GM12878 (cell line): ENCODE measurements around the gene TFAP2B. TPM values are rescaled to one million over a fixed set of nuclear protein-coding genes. Genes with fewer than 3 reads are reported as not detected.

Experiments
- ATAC-seq: fragments of 200-7000 bp; cut with Tn5 transposase; 3 replicates; pipeline ENCODE4 v1.9.1; 2020; ENCODE audit warnings: mild to moderate bottlenecking, moderate library complexity
- BruUV-seq: library from RNA; stranded (reverse); fragments of 400-500 nt; replicated peaks from 2 replicates; lab custom pipeline; 2021; lab: Mats Ljungman, UMichigan
- CTCF ChIA-PET: fragments of 300-600 bp; sonication (Branson Sonifier 250); formaldehyde crosslinking; extraction: SDS; loops from one replicate; lab custom pipeline; 2021; ENCODE audit warnings: inconsistent platforms; lab: Yijun Ruan, JAX
- POLR2A ChIA-PET: fragments of 350-600 bp; formaldehyde crosslinking; extraction: SDS; loops from one replicate; lab custom pipeline; 2021; ENCODE audit warnings: inconsistent platforms; lab: Charles Lee
- RAD21 ChIA-PET: fragments of 300-600 bp; sonication (Branson Sonifier 250); formaldehyde crosslinking; loops from one replicate; lab custom pipeline; 2023; ENCODE audit warnings: antibody characterized with exemption; ENCODE audit not compliant: unreplicated experiment; lab: Charles Lee
- SMC1A ChIA-PET: fragments of 300-600 bp; sonication (Branson Sonifier 250); formaldehyde crosslinking; loops from one replicate; lab custom pipeline; 2023; ENCODE audit not compliant: unreplicated experiment, uncharacterized antibody; lab: Charles Lee
- DNase-seq: peaks from one replicate; pipeline ENCODE4 v3.0.0-alpha.2; 2011; ENCODE audit warnings: low read depth, low spot score
- FAIRE-seq: peaks from 3 replicates; lab custom pipeline; 2011; peaks lifted over from hg19 to GRCh38; lab: Jason Lieb, UNC
- H2AFZ ChIP-seq: 2 replicates; pipeline ENCODE4 v1.6.0; 2011; ENCODE audit warnings: low read depth, low read length, control low read depth; ENCODE audit not compliant: control insufficient read depth
- H3K27ac ChIP-seq: 2 replicates; pipeline ENCODE4 v1.5.1; 2011; ENCODE audit warnings: control low read depth; ENCODE audit not compliant: control insufficient read depth, insufficient read depth
- H3K27me3 ChIP-seq, 2 experiments: replicated peaks in 1 of 2; 2 replicates each; pipeline versions ENCODE4 v1.6.0 to v1.6.1; 2011; ENCODE audit warnings: low read length in 1 of 2; ENCODE audit not compliant: control insufficient read depth in 2 of 2, insufficient read depth in 2 of 2
- H3K36me3 ChIP-seq, 2 experiments: 2 replicates each; pipeline ENCODE4 v1.5.1; 2011; ENCODE audit warnings: low read length in 1 of 2; ENCODE audit not compliant: control insufficient read depth in 2 of 2, insufficient read depth in 2 of 2
- H3K4me1 ChIP-seq: 2 replicates; pipeline ENCODE4 v1.6.1; 2011; ENCODE audit warnings: mild to moderate bottlenecking, low read length, moderate library complexity, mixed read lengths; ENCODE audit not compliant: control insufficient read depth, insufficient read depth
- H3K4me2 ChIP-seq: 2 replicates; pipeline ENCODE4 v1.6.0; 2011; ENCODE audit warnings: control low read depth; ENCODE audit not compliant: control insufficient read depth, insufficient read depth
- H3K4me3 ChIP-seq: fragments of 200-600 bp; sonication (generic); 2 replicates; pipeline ENCODE4 v1.5.1; 2016
- H3K79me2 ChIP-seq: 2 replicates; pipeline ENCODE4 v1.6.0; 2011; ENCODE audit warnings: low read length; ENCODE audit not compliant: control insufficient read depth, insufficient read depth
- H3K9ac ChIP-seq: 2 replicates; pipeline ENCODE4 v1.8.0; 2011; ENCODE audit warnings: low read length, control low read depth, mixed read lengths; ENCODE audit not compliant: control insufficient read depth, insufficient read depth
- H3K9me3 ChIP-seq: replicated peaks from 3 replicates; pipeline ENCODE4 v1.5.1; 2011; ENCODE audit warnings: mild to moderate bottlenecking, low read length; ENCODE audit not compliant: control insufficient read depth, insufficient read depth
- H4K20me1 ChIP-seq: 2 replicates; pipeline ENCODE4 v1.6.0; 2011; ENCODE audit not compliant: control insufficient read depth, insufficient read depth
- BACH1 ChIP-seq: fragments of 450-650 bp; IDR thresholded peaks from 2 replicates; pipeline ENCODE4 v1.6.1; 2017; ENCODE audit warnings: mild to moderate bottlenecking, borderline replicate concordance
- BCL11A ChIP-seq: IDR thresholded peaks from 2 replicates; pipeline ENCODE4 v1.6.1; 2011; ENCODE audit warnings: low read depth, low read length
- ELK1 ChIP-seq: IDR thresholded peaks from 2 replicates; pipeline ENCODE4 v1.6.1; 2012; ENCODE audit warnings: low read depth, low read length, improper control_type of control experiment
- EP300 ChIP-seq, 2 experiments: fragments of 150-350 bp in 1 of 2; IDR thresholded peaks; 2 replicates each; pipeline ENCODE4 v1.6.1; 2011 to 2012; ENCODE audit warnings: low read depth in 2 of 2, low read length in 2 of 2, borderline replicate concordance in 1 of 2, improper control_type of control experiment in 1 of 2, inconsistent platforms in 1 of 2; ENCODE audit not compliant: control insufficient read depth in 1 of 2
- FOXK2 ChIP-seq: fragments of 450-650 bp; IDR thresholded peaks from 2 replicates; pipeline ENCODE4 v1.6.1; 2017; ENCODE audit warnings: mild to moderate bottlenecking, moderate library complexity
- ZNF687 ChIP-seq: fragments of 450-650 bp; IDR thresholded peaks from 2 replicates; pipeline ENCODE4 v1.6.1; 2017; ENCODE audit warnings: mild to moderate bottlenecking, moderate library complexity
- WGBS: methylation state at CpG from one replicate; pipeline ENCODE4 v1.1.6; 2016; ENCODE audit warnings: low lambda C conversion rate; ENCODE audit not compliant: insufficient replicate concordance, insufficient coverage; ENCODE audit errors: missing lambda C conversion rate; 5-methylcytosine and 5-hydroxymethylcytosine counted together
- in situ Hi-C: fragments of 300-500 bp; cut with MboI; formaldehyde crosslinking; loops from 9 replicates; pipeline ENCODE4 v1.14.3; 2018; ENCODE audit warnings: mixed read lengths
- intact Hi-C: fragments of 100-400 bp; cut with micrococcal nuclease; formaldehyde crosslinking; loops from one replicate; pipeline ENCODE4 v1.14.2; 2022; ENCODE audit not compliant: unreplicated experiment
- polyA plus RNA-seq, 11 experiments: library from polyadenylated mRNA; depleted of rRNA in 4 of 11; unstranded in 6 of 11; stranded (reverse) in 5 of 11; fragments of >200 nt; fragmentation: Nextera tagmentation in 4 of 11; fragmentation: Illumina TruSeq in 1 of 11; extraction: Ambion mirVana in 4 of 11; extraction: Trizol in 1 of 11; gene quantifications; 1 replicate in 1 of 11; 2 replicates in 10 of 11; pipeline versions ENCODE4 v1.2.1 to v1.2.3, GENCODE V29; 2011 to 2016; ENCODE audit warnings: inconsistent platforms in 2 of 11, missing spikeins in 2 of 11, low read depth in 1 of 11
- total RNA-seq, 4 experiments: library from RNA; depleted of rRNA in 3 of 4; stranded (reverse); fragments of >200 nt in 3 of 4; fragmentation: Illumina TruSeq in 1 of 4; extraction: Trizol in 1 of 4; gene quantifications; 2 replicates each; pipeline versions ENCODE4 v1.2.1 to v1.2.3, GENCODE V29; 2013 to 2021

TFAP2B gene
- total and polyA plus RNA-seq, 10 of the 15 experiments (the other 5 are each of a cell fraction or from before 2014, with no cell fraction given), result 0.03 to 0.15 (median 0.07) TPM; not detected in 5

- no peaks in the 10 kb centered on the region for H3K36me3 ChIP-seq
- in situ Hi-C loops, result no loop called here
Measured at GRCh38 chr6:50834929-50835410, 16.3 kb downstream of the TFAP2B start.

GRCh38 chr6:50836231-50836630 lies 17.6 kb downstream of the TFAP2B start:
- Histone ChIP-seq H2AFZ (no peak overlapping the region), H4K20me1 (no peaks in the 10 kb centered on the region), H3K9me3 (no peaks in the 10 kb centered on the region), H3K4me2 (no peak overlapping the region), H3K27ac (no peak overlapping the region), H3K79me2 (no peaks in the 10 kb centered on the region), H3K4me1 (no peaks in the 10 kb centered on the region), H3K27me3 (peaks cover 0 to 10% of the 10 kb centered on the region in 2 experiments; a peak in 1 of 4 replicates), H3K36me3 (no peaks in the 10 kb centered on the region), H3K4me3 (no peak overlapping the region), H3K9ac (no peak overlapping the region)
- ChIA-PET CTCF (no interaction called here), SMC1A (interaction anchor here (1.0 kb wide), 1 partner anchor 509 kb away, joined by 3 read pairs; no protein-coding TSS in a partner anchor), POLR2A (no interaction called here), RAD21 (no interaction called here)
- DNase-seq, result no peak
- no peak for ATAC-seq
- no TSS peak for BruUV-seq
- no peak for FAIRE-seq
- in situ Hi-C loops (no loop called here), intact Hi-C loops (no loop called here)
- WGBS, result 13% methylated on average over 19 of the region's 22 CpGs
- TF ChIP-seq ZNF687, result no peak
- no peak for TF ChIP-seq ELK1
- no peak for TF ChIP-seq EP300 (IDR thresholded peaks at IDR 0.05; ENCODE audit: borderline replicate concordance in 1 of 2, control insufficient read depth in 1 of 2, low read depth in 2 of 2, low read length in 2 of 2)

More at GRCh38 chr6:50834929-50835410, 16.3 kb downstream of the TFAP2B start:
- no peak overlapping the region for H2AFZ ChIP-seq
- DNase-seq (no peak), ATAC-seq (no peak), FAIRE-seq (no peak)
- H3K9ac ChIP-seq, result no peak overlapping the region
- peaks cover 0 to 8% of the 10 kb centered on the region in 2 experiments; a peak in 1 of 4 replicates for H3K27me3 ChIP-seq
- H3K27ac ChIP-seq, result no peak overlapping the region
- no TSS peak for BruUV-seq
- TF ChIP-seq BACH1 (no peak), EP300 (IDR thresholded peaks at IDR 0.05; ENCODE audit: borderline replicate concordance in 1 of 2, control insufficient read depth in 1 of 2, low read depth in 2 of 2, low read length in 2 of 2) (no peak), FOXK2 (no peak), BCL11A (no peak)
- no peaks in the 10 kb centered on the region for H3K9me3 ChIP-seq
- no peak overlapping the region for H3K4me2 ChIP-seq
- no peaks in the 10 kb centered on the region for H3K4me1 ChIP-seq
- ChIA-PET SMC1A (interaction anchor here (1.0 kb wide), 1 partner anchor 510 kb away, joined by 3 read pairs; no protein-coding TSS in a partner anchor), POLR2A (no interaction called here), CTCF (interaction anchor here (0.6 to 0.8 kb wide), 2 partner anchors 21 to 786 kb away, joined by 3 read pairs; no protein-coding TSS in a partner anchor), RAD21 (no interaction called here)
- no peaks in the 10 kb centered on the region for H3K79me2 ChIP-seq
- no peaks in the 10 kb centered on the region for H4K20me1 ChIP-seq
- WGBS, result 42% methylated on average over 5 of the region's 5 CpGs
- H3K4me3 ChIP-seq, result no peak overlapping the region
- intact Hi-C loops, result no loop called here
